Measurements from ENCODE around the gene KIF7.

KIF7 gene

GRCh38 chr15:89657686-89658200 is 2.5 kb upstream of the KIF7 start:
- H3K4me1 ChIP-seq (ENCODE audit: insufficient read depth, low read length), result 0 out of 2 replicates have a peak, but pooled peaks cover 3% of the 10 kb centered on the region
- no peak overlapping the region for H3K4me3 ChIP-seq (ENCODE audit: low read length)
- no peaks in the 10 kb centered on the region for H3K36me3 ChIP-seq (ENCODE audit: insufficient read depth, low read depth, low read length)
- no peak overlapping the region for H3K27ac ChIP-seq (ENCODE audit: low read length)
- no peak overlapping the region for H3K9ac ChIP-seq (ENCODE audit: low read depth, low read length)
- peaks cover 3% of the 10 kb centered on the region; the same call in 1 of the 2 replicates for H3K27me3 ChIP-seq (ENCODE audit: insufficient read depth, low read length)
- no peaks in the 10 kb centered on the region for H3K9me3 ChIP-seq (ENCODE audit: insufficient read depth, low read depth, low read length)

GRCh38 chr15:89656116-89656815 is 999 bp upstream of the KIF7 start:
- H3K27ac ChIP-seq (ENCODE audit: low read length), result no peak overlapping the region
- no peak overlapping the region for H3K9ac ChIP-seq (ENCODE audit: low read depth, low read length)
- H3K27me3 ChIP-seq (ENCODE audit: insufficient read depth, low read length), result peaks cover 3% of the 10 kb centered on the region; the same call in 1 of the 2 replicates
- no peaks in the 10 kb centered on the region for H3K9me3 ChIP-seq (ENCODE audit: insufficient read depth, low read depth, low read length)
- no peak overlapping the region for H3K4me3 ChIP-seq (ENCODE audit: low read length)
- peaks cover 10% of the 10 kb centered on the region for H3K36me3 ChIP-seq (ENCODE audit: insufficient read depth, low read depth, low read length)
- 0 out of 2 replicates have a peak, but pooled peaks cover 3% of the 10 kb centered on the region for H3K4me1 ChIP-seq (ENCODE audit: insufficient read depth, low read length)

- Histone ChIP-seq H3K4me3 (ENCODE audit: low read length) (peak overlapping the region; percentile 83), H3K9ac (ENCODE audit: low read depth, low read length) (peak overlapping the region; percentile 76; the same call in 1 of the 2 replicates), H3K9me3 (ENCODE audit: insufficient read depth, low read depth, low read length) (no peaks in the 10 kb centered on the region), H3K36me3 (ENCODE audit: insufficient read depth, low read depth, low read length) (peaks cover 13% of the 10 kb centered on the region), H3K27me3 (ENCODE audit: insufficient read depth, low read length) (no peaks in the 10 kb centered on the region), H3K27ac (ENCODE audit: low read length) (no peak overlapping the region), H3K4me1 (ENCODE audit: insufficient read depth, low read length) (0 out of 2 replicates have a peak, but pooled peaks cover 3% of the 10 kb centered on the region)
These were observed 936 bp downstream of the KIF7 start for GRCh38 chr15:89654301-89654761.

- H3K36me3 ChIP-seq (ENCODE audit: insufficient read depth, low read depth, low read length), result peaks cover 13% of the 10 kb centered on the region
- H3K9ac ChIP-seq (ENCODE audit: low read depth, low read length), result no peak overlapping the region
- no peaks in the 10 kb centered on the region for H3K9me3 ChIP-seq (ENCODE audit: insufficient read depth, low read depth, low read length)
- H3K4me3 ChIP-seq (ENCODE audit: low read length), result no peak overlapping the region
- H3K27me3 ChIP-seq (ENCODE audit: insufficient read depth, low read length), result no peaks in the 10 kb centered on the region
- H3K4me1 ChIP-seq (ENCODE audit: insufficient read depth, low read length), result 0 out of 2 replicates have a peak, but pooled peaks cover 3% of the 10 kb centered on the region
- no peak overlapping the region for H3K27ac ChIP-seq (ENCODE audit: low read length)
These were observed 1.7 kb downstream of the KIF7 start for GRCh38 chr15:89653578-89653977.

GRCh38 chr15:89652666-89653065 is 2.6 kb downstream of the KIF7 start:
- Histone ChIP-seq H3K27me3 (ENCODE audit: insufficient read depth, low read length) (no peaks in the 10 kb centered on the region), H3K36me3 (ENCODE audit: insufficient read depth, low read depth, low read length) (peaks cover 13% of the 10 kb centered on the region), H3K27ac (ENCODE audit: low read length) (no peak overlapping the region), H3K4me1 (ENCODE audit: insufficient read depth, low read length) (0 out of 2 replicates have a peak, but pooled peaks cover 3% of the 10 kb centered on the region), H3K4me3 (ENCODE audit: low read length) (no peak overlapping the region), H3K9ac (ENCODE audit: low read depth, low read length) (no peak overlapping the region), H3K9me3 (ENCODE audit: insufficient read depth, low read depth, low read length) (no peaks in the 10 kb centered on the region)

- no peak overlapping the region for H3K9ac ChIP-seq (ENCODE audit: low read depth, low read length)
- H3K4me3 ChIP-seq (ENCODE audit: low read length), result no peak overlapping the region
- 0 out of 2 replicates have a peak, but pooled peaks cover 3% of the 10 kb centered on the region for H3K4me1 ChIP-seq (ENCODE audit: insufficient read depth, low read length)
- no peaks in the 10 kb centered on the region for H3K9me3 ChIP-seq (ENCODE audit: insufficient read depth, low read depth, low read length)
- no peaks in the 10 kb centered on the region for H3K27me3 ChIP-seq (ENCODE audit: insufficient read depth, low read length)
- peaks cover 13% of the 10 kb centered on the region for H3K36me3 ChIP-seq (ENCODE audit: insufficient read depth, low read depth, low read length)
- no peak overlapping the region for H3K27ac ChIP-seq (ENCODE audit: low read length)
These were observed 3.1 kb downstream of the KIF7 start for GRCh38 chr15:89652131-89652530.

GRCh38 chr15:89649716-89650115 is 5.6 kb downstream of the KIF7 start:
- Histone ChIP-seq H3K9me3 (ENCODE audit: insufficient read depth, low read depth, low read length) (no peaks in the 10 kb centered on the region), H3K9ac (ENCODE audit: low read depth, low read length) (no peak overlapping the region), H3K36me3 (ENCODE audit: insufficient read depth, low read depth, low read length) (peaks cover 27% of the 10 kb centered on the region), H3K27ac (ENCODE audit: low read length) (no peak overlapping the region), H3K4me1 (ENCODE audit: insufficient read depth, low read length) (0 out of 2 replicates have a peak, but pooled peaks cover 3% of the 10 kb centered on the region), H3K4me3 (ENCODE audit: low read length) (no peak overlapping the region), H3K27me3 (ENCODE audit: insufficient read depth, low read length) (no peaks in the 10 kb centered on the region)

GRCh38 chr15:89649013-89649625 is 6.1 kb downstream of the KIF7 start:
- Histone ChIP-seq H3K4me3 (ENCODE audit: low read length) (no peak overlapping the region), H3K27me3 (ENCODE audit: insufficient read depth, low read length) (no peaks in the 10 kb centered on the region), H3K36me3 (ENCODE audit: insufficient read depth, low read depth, low read length) (peaks cover 29% of the 10 kb centered on the region), H3K27ac (ENCODE audit: low read length) (no peak overlapping the region), H3K9me3 (ENCODE audit: insufficient read depth, low read depth, low read length) (no peaks in the 10 kb centered on the region), H3K9ac (ENCODE audit: low read depth, low read length) (no peak overlapping the region), H3K4me1 (ENCODE audit: insufficient read depth, low read length) (no peaks in the 10 kb centered on the region)

GRCh38 chr15:89648106-89649012 is 6.9 kb downstream of the KIF7 start:
- no peak overlapping the region for H3K9ac ChIP-seq (ENCODE audit: low read depth, low read length)
- H3K27me3 ChIP-seq (ENCODE audit: insufficient read depth, low read length), result no peaks in the 10 kb centered on the region
- H3K36me3 ChIP-seq (ENCODE audit: insufficient read depth, low read depth, low read length), result peaks cover 31% of the 10 kb centered on the region
- no peak overlapping the region for H3K27ac ChIP-seq (ENCODE audit: low read length)
- no peaks in the 10 kb centered on the region for H3K4me1 ChIP-seq (ENCODE audit: insufficient read depth, low read length)
- no peaks in the 10 kb centered on the region for H3K9me3 ChIP-seq (ENCODE audit: insufficient read depth, low read depth, low read length)
- no peak overlapping the region for H3K4me3 ChIP-seq (ENCODE audit: low read length)

GRCh38 chr15:89647191-89647851 is 7.9 kb downstream of the KIF7 start:
- H3K9me3 ChIP-seq (ENCODE audit: insufficient read depth, low read depth, low read length), result no peaks in the 10 kb centered on the region
- no peak overlapping the region for H3K27ac ChIP-seq (ENCODE audit: low read length)
- H3K4me3 ChIP-seq (ENCODE audit: low read length), result 0 out of 2 replicates have a peak overlapping the region, but pooled peaks have one; percentile 34
- H3K36me3 ChIP-seq (ENCODE audit: insufficient read depth, low read depth, low read length), result peaks cover 37% of the 10 kb centered on the region
- no peaks in the 10 kb centered on the region for H3K27me3 ChIP-seq (ENCODE audit: insufficient read depth, low read length)
- no peak overlapping the region for H3K9ac ChIP-seq (ENCODE audit: low read depth, low read length)
- H3K4me1 ChIP-seq (ENCODE audit: insufficient read depth, low read length), result no peaks in the 10 kb centered on the region

Measured in iPS-20b (cell line).